Measurements from ENCODE around the gene EPSTI1. TPM values are rescaled to one million over a fixed set of nuclear protein-coding genes. Genes with fewer than 3 reads are reported as not detected.

The EPSTI1 gene, protein sequence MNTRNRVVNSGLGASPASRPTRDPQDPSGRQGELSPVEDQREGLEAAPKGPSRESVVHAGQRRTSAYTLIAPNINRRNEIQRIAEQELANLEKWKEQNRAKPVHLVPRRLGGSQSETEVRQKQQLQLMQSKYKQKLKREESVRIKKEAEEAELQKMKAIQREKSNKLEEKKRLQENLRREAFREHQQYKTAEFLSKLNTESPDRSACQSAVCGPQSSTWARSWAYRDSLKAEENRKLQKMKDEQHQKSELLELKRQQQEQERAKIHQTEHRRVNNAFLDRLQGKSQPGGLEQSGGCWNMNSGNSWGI
- 3.1 and 4.5 TPM in 2 replicates for total RNA-seq

DNA sequence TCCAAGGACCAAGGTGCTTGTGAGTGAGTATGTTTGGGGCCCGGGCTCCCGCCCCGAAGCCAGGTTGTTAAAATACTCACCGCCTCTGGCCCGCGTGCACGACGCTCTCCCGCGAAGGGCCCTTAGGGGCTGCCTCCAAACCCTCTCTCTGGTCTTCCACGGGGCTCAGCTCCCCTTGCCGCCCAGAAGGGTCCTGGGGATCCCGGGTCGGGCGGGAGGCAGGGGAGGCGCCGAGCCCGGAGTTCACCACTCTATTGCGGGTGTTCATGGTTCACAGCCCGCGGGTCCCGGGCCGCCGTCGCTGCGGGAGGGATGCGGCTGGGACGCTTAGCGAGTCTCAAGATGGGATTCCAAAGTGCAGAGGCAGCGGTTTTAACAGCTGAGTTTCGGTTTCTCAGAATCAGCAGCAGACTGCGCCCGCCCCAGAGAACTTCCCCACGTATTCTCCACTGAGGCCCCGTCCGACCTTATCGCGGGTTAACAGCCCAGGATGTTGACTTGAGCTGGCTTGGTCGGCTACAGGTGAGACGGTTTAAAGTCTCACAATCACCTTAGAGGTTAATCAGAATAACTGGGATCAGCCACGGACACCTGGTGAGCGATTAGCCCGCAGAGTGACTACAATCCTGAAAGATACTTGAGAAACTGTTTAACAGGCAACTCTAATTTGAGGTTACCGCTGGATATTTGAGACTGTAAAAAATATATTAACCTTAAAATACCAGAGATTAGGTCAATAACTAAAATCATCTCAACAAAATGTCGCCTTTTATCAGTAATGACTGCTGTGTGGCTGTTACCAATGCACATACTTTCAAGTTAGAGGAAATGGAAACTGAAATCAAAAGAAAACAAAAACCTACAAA is at the start of gene EPSTI1:
TSS of gene EPSTI1 (minus strand) at position 344 of the 866 bp plus-strand sequence. CDS start at position 268, 76 bp downstream.

DNA sequence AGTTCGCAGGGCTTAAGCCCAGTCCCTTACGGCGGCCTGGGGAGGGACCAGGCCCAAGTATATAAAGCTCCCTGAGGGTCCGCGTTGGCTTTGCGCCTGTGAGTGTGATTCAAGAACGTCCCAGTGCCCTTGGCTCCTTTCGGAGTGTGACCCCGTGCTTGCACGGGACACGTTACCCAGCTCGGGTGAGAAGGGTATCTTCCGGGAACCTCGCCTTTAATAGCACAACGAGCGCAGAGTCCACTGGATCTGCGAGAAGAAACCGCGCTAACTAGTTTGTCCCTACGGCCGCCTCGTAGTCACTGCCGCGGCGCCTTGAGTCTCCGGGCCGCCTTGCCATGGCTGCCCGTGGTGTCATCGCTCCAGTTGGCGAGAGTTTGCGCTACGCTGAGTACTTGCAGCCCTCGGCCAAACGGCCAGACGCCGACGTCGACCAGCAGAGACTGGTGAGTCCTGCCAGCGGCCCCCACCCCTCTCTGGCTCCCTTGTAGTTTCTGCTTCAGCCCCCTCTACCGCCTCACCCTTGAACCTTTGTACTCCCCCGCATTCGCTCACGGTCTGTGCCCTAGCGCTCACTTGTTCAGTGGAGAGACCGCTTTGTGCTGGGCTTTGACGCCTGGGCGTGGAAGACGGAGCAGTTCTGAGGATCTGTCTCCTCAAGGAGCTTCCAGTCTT is 31.4 kb upstream of the EPSTI1 start, which contains the start of gene DNAJC15:
TSS of gene DNAJC15 (plus strand) at position 298 of the 675 bp plus-strand sequence. CDS start at position 339, 41 bp downstream.

Other genes with a start within 250 kb of the EPSTI1 start
- not detected in 2 replicates for gene FAM216B, start 210.7 kb downstream of the EPSTI1 start, total RNA-seq
- 9.6 and 16.5 TPM in 2 replicates for gene DNAJC15, start 31.3 kb upstream of the EPSTI1 start, total RNA-seq

All from regular cardiac myocyte (primary cell).